Activated CD4-positive, alpha-beta memory T cell treated with anti-CD3 and anti-CD28 coated beads for 36 hours (primary cell): ENCODE results near the gene ZBED1. TPM values are rescaled to one million over a fixed set of nuclear protein-coding genes. Genes with fewer than 3 reads are reported as not detected.
A peak's percentile ranks its signal among the peaks of the same experiment; 100 is the strongest.

Source experiments
- CTCF ChIA-PET: fragments of 350-600 bp; sonication (Branson Sonifier 250); formaldehyde crosslinking; loops from one replicate; lab custom pipeline; 2021; ENCODE audit warnings: antibody characterized with exemption, inconsistent platforms; lab: Charles Lee
- POLR2A ChIA-PET: fragments of 350-600 bp; sonication (Branson Sonifier 250); formaldehyde crosslinking; loops from one replicate; lab custom pipeline; 2021; ENCODE audit warnings: antibody characterized with exemption; lab: Charles Lee
- DNase-seq: peaks from one replicate; pipeline ENCODE4 v3.0.0-alpha.2; 2020
- H3K27ac Mint-ChIP-seq: one replicate; pipeline ENCODE4 v1.8.0; 2021; ENCODE audit warnings: mixed read lengths
- H3K27me3 Mint-ChIP-seq: one replicate; pipeline ENCODE4 v1.8.0; 2021; ENCODE audit warnings: mixed read lengths
- H3K36me3 Mint-ChIP-seq: one replicate; pipeline ENCODE4 v1.8.0; 2021; ENCODE audit warnings: mixed read lengths
- H3K4me1 Mint-ChIP-seq: one replicate; pipeline ENCODE4 v1.8.0; 2021; ENCODE audit warnings: low read depth, mixed read lengths
- H3K4me3 Mint-ChIP-seq: one replicate; pipeline ENCODE4 v1.8.0; 2021; ENCODE audit warnings: mild to moderate bottlenecking, mixed read lengths
- H3K9me3 Mint-ChIP-seq: one replicate; pipeline ENCODE4 v1.8.0; 2021; ENCODE audit warnings: mixed read lengths
- intact Hi-C: fragments of 100-400 bp; cut with micrococcal nuclease; formaldehyde crosslinking; loops from one replicate; pipeline ENCODE4 v1.15.1; 2023
- total RNA-seq, 2 experiments: library from RNA; stranded (reverse); gene quantifications; one replicate each; pipeline ENCODE4 v1.2.3, GENCODE V29; 2021

Gene ZBED1
- 10 to 100 TPM; 22.5 to 25.3 TPM for total RNA-seq

GRCh38 chrX:2500803-2501558, at the start of gene ZBED1, which contains the start of gene DHRSX:
TSS of gene ZBED1 (minus strand) at chrX:2500976. CDS start at chrX:2490719, 10,257 bp downstream.
TSS of gene DHRSX (minus strand) at chrX:2500976. CDS start at chrX:2500925, 51 bp downstream.
- Mint-ChIP-seq H3K27ac (peak within 1 kb of the TSS; percentile 70), H3K4me1 (peaks cover 24% of the 10 kb centered on the region), H3K27me3 (no peaks in the 10 kb centered on the region), H3K4me3 (peak within 1 kb of the TSS; percentile 78), H3K9me3 (no peaks in the 10 kb centered on the region), H3K36me3 (peaks cover 6% of the 10 kb centered on the region)
- CTCF ChIA-PET: no interaction called here
- intact Hi-C loops: loop anchor here (5.0 kb wide), 2 partner anchors 106 to 839 kb away; no protein-coding TSS in a partner anchor
- POLR2A ChIA-PET: no interaction called here
- peak; percentile 66 for DNase-seq

GRCh38 chrX:2549876-2550275, 49.1 kb upstream of the ZBED1 start:
- Mint-ChIP-seq H3K4me3 (no peak overlapping the region), H3K27me3 (peaks cover 9% of the 10 kb centered on the region), H3K36me3 (no peaks in the 10 kb centered on the region), H3K9me3 (peaks cover 14% of the 10 kb centered on the region), H3K4me1 (no peaks in the 10 kb centered on the region), H3K27ac (no peak overlapping the region)
- intact Hi-C loops: no loop called here
- POLR2A ChIA-PET: no interaction called here
- DNase-seq: no peak
- CTCF ChIA-PET: no interaction called here

GRCh38 chrX:2548711-2549423, 48.1 kb upstream of the ZBED1 start:
- Mint-ChIP-seq H3K4me3 (no peak overlapping the region), H3K27ac (no peak overlapping the region), H3K36me3 (no peaks in the 10 kb centered on the region), H3K9me3 (peaks cover 14% of the 10 kb centered on the region), H3K4me1 (no peaks in the 10 kb centered on the region), H3K27me3 (peaks cover 4% of the 10 kb centered on the region)
- intact Hi-C loops: no loop called here
- DNase-seq: no peak
- CTCF ChIA-PET: no interaction called here
- POLR2A ChIA-PET: no interaction called here

DNA sequence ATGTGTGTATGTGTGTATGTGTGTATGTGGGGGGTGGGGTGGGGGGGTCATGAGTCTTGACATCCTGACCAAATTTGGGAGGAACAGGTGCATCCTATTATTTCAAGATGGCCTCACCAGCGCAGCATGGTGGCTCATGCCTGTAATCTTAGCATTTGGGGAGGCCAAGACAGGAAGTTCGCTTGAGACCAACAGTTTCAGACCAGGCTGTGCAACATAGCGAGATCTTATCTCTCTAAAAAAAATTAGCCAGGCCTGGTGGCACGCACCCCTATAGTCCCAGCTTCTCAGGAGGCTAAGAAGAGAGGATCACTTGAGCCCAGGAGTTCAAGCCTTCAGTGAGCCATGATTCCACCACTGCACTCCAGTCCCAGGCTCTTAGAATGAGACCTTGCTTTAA, 47.0 kb upstream of the ZBED1 start:
- H3K4me1 Mint-ChIP-seq: no peaks in the 10 kb centered on the region
- intact Hi-C loops: no loop called here
- H3K9me3 Mint-ChIP-seq: peaks cover 14% of the 10 kb centered on the region
- no peak for DNase-seq
- POLR2A ChIA-PET: no interaction called here
- no peak overlapping the region for H3K4me3 Mint-ChIP-seq
- CTCF ChIA-PET: no interaction called here
- no peaks in the 10 kb centered on the region for H3K36me3 Mint-ChIP-seq
- H3K27ac Mint-ChIP-seq: no peak overlapping the region
- H3K27me3 Mint-ChIP-seq: peaks cover 4% of the 10 kb centered on the region

DNA sequence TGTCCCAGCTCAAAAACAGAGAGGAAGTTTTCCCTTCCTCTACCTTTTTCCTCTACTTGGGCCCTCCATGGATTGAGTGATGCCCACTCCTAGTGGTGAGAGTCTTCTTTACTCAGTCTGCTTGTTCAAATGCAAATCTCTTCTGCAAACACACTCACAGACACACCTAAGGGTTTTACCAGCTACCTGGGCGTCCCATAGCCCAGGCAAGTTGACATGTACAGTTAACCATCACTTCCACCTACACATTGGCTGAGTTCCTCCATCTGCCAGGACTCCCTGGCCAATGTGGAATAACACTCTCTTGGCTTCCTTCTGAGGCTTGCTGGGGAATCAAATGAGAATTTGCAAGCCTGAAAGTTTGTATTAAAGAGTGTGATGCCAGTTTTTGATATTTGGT, 45.7 kb upstream of the ZBED1 start:
- peaks cover 5% of the 10 kb centered on the region for H3K27me3 Mint-ChIP-seq
- DNase-seq: no peak
- peaks cover 14% of the 10 kb centered on the region for H3K9me3 Mint-ChIP-seq
- H3K27ac Mint-ChIP-seq: no peak overlapping the region
- H3K36me3 Mint-ChIP-seq: no peaks in the 10 kb centered on the region
- intact Hi-C loops: no loop called here
- ChIA-PET POLR2A (no interaction called here), CTCF (no interaction called here)
- no peak overlapping the region for H3K4me3 Mint-ChIP-seq
- H3K4me1 Mint-ChIP-seq: no peaks in the 10 kb centered on the region

- no peaks in the 10 kb centered on the region for H3K4me1 Mint-ChIP-seq
- no peaks in the 10 kb centered on the region for H3K36me3 Mint-ChIP-seq
- H3K27ac Mint-ChIP-seq: no peak overlapping the region
- H3K27me3 Mint-ChIP-seq: peaks cover 5% of the 10 kb centered on the region
- no peak for DNase-seq
- H3K4me3 Mint-ChIP-seq: no peak overlapping the region
- intact Hi-C loops: no loop called here
- CTCF ChIA-PET: no interaction called here
- H3K9me3 Mint-ChIP-seq: peaks cover 14% of the 10 kb centered on the region
- POLR2A ChIA-PET: no interaction called here
Measured at GRCh38 chrX:2545144-2545543, 44.4 kb upstream of the ZBED1 start.

- no peaks in the 10 kb centered on the region for H3K4me1 Mint-ChIP-seq
- H3K9me3 Mint-ChIP-seq: peaks cover 14% of the 10 kb centered on the region
- no peak overlapping the region for H3K4me3 Mint-ChIP-seq
- intact Hi-C loops: no loop called here
- ChIA-PET POLR2A (no interaction called here), CTCF (no interaction called here)
- no peak overlapping the region for H3K27ac Mint-ChIP-seq
- DNase-seq: no peak
- no peaks in the 10 kb centered on the region for H3K36me3 Mint-ChIP-seq
- peaks cover 5% of the 10 kb centered on the region for H3K27me3 Mint-ChIP-seq
Measured at GRCh38 chrX:2542826-2543521, 42.2 kb upstream of the ZBED1 start.

DNA sequence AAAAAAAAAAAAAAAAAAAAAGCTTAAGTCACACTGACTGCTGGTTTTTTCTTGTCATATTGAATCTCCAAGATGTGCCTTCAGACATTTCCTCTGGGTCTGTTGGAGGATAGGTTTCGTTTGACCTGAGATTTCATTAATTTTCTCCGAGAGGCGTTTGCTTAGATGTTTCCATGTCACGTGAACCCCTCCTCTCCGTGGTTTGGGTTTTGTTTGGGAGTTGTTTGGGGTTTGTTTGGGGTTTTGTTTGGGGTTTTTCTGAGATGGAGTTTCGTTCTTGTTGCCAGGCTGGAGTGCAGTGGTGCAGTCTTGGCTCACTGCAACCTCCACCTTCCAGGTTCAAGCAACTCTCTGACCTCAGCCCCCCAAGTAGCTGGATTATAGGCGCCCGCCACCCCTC, 40.8 kb upstream of the ZBED1 start:
- peaks cover 10% of the 10 kb centered on the region for H3K27me3 Mint-ChIP-seq
- CTCF ChIA-PET: no interaction called here
- H3K4me3 Mint-ChIP-seq: no peak overlapping the region
- no peaks in the 10 kb centered on the region for H3K36me3 Mint-ChIP-seq
- H3K27ac Mint-ChIP-seq: no peak overlapping the region
- no peak for DNase-seq
- intact Hi-C loops: no loop called here
- H3K4me1 Mint-ChIP-seq: no peaks in the 10 kb centered on the region
- H3K9me3 Mint-ChIP-seq: peaks cover 12% of the 10 kb centered on the region
- POLR2A ChIA-PET: no interaction called here

GRCh38 chrX:2540426-2540947, 39.7 kb upstream of the ZBED1 start:
- H3K4me1 Mint-ChIP-seq: no peaks in the 10 kb centered on the region
- peaks cover under 1% of the 10 kb centered on the region for H3K9me3 Mint-ChIP-seq
- ChIA-PET CTCF (no interaction called here), POLR2A (no interaction called here)
- intact Hi-C loops: no loop called here
- H3K4me3 Mint-ChIP-seq: no peak overlapping the region
- peaks cover 12% of the 10 kb centered on the region for H3K27me3 Mint-ChIP-seq
- no peaks in the 10 kb centered on the region for H3K36me3 Mint-ChIP-seq
- no peak overlapping the region for H3K27ac Mint-ChIP-seq
- DNase-seq: no peak

GRCh38 chrX:2539586-2539985, 38.8 kb upstream of the ZBED1 start:
- H3K27me3 Mint-ChIP-seq: peaks cover 14% of the 10 kb centered on the region
- no peak for DNase-seq
- H3K4me1 Mint-ChIP-seq: no peaks in the 10 kb centered on the region
- H3K36me3 Mint-ChIP-seq: no peaks in the 10 kb centered on the region
- ChIA-PET POLR2A (no interaction called here), CTCF (no interaction called here)
- no peak overlapping the region for H3K4me3 Mint-ChIP-seq
- no peaks in the 10 kb centered on the region for H3K9me3 Mint-ChIP-seq
- H3K27ac Mint-ChIP-seq: no peak overlapping the region
- intact Hi-C loops: no loop called here

DNA sequence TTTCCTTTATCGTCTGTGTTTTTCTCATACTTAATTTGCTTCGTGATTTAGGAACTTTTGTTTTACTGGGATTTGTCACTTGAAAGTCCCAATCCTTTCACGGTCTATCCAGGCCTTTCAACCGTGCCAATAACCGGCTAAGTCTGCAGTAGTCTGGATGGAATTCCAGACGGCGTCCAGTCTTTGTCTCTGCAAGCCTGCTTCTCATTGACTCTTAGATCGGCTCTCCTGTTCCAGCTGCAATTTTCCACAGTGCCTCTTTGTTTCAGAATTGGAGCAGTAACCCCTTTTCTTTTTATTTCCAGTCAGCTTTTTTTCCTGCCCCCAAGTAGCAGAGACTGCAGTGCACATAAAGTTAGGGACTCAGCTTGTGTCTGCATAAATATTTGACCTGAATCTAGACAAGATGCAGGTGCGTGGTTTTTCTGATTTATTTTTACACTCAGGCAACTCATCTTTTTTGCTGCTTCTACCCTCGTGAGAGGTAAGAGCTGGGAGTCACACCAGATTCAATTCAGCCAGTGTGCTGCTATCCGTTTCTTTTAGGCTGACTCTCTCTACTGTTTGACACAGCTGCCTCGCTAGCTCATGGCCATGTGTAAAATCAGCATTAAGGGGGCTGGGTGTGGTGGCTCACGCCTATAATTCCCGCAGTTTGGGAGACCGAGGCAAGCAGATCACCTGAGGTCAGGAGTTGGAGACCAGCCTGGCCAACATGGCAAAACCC, 37.4 kb upstream of the ZBED1 start:
- intact Hi-C loops: no loop called here
- H3K27ac Mint-ChIP-seq: no peak overlapping the region
- H3K4me3 Mint-ChIP-seq: no peak overlapping the region
- peaks cover 14% of the 10 kb centered on the region for H3K27me3 Mint-ChIP-seq
- no peaks in the 10 kb centered on the region for H3K36me3 Mint-ChIP-seq
- H3K9me3 Mint-ChIP-seq: no peaks in the 10 kb centered on the region
- no peaks in the 10 kb centered on the region for H3K4me1 Mint-ChIP-seq
- ChIA-PET CTCF (no interaction called here), POLR2A (no interaction called here)
- DNase-seq: no peak

DNA sequence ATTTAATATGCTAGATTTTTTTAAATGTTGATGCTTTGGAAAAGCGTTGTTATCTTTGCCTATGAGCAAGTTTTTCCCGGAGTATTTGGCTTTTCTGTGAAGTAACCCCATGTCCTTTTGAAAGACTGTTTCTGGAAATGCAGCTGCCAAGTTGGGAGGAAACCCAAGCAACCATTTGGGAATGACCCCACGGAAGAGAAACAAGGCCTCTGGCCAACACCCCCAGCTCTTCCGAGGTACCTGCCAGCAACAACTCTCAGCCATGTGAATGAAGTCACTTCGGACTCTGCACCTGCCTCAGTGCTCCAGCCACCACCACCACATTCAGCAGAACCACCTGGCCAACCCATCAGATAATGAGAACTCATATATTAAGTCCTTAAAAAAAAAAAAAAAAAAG, 36.2 kb upstream of the ZBED1 start:
- intact Hi-C loops: no loop called here
- ChIA-PET CTCF (no interaction called here), POLR2A (no interaction called here)
- no peak for DNase-seq
- no peaks in the 10 kb centered on the region for H3K4me1 Mint-ChIP-seq
- peaks cover 11% of the 10 kb centered on the region for H3K27me3 Mint-ChIP-seq
- no peak overlapping the region for H3K4me3 Mint-ChIP-seq
- no peaks in the 10 kb centered on the region for H3K36me3 Mint-ChIP-seq
- H3K27ac Mint-ChIP-seq: no peak overlapping the region
- H3K9me3 Mint-ChIP-seq: no peaks in the 10 kb centered on the region
